Measurements from ENCODE around the gene AP5B1. TPM values are rescaled to one million over a fixed set of nuclear protein-coding genes. Genes with fewer than 3 reads are reported as not detected.

AP5B1 gene, protein sequence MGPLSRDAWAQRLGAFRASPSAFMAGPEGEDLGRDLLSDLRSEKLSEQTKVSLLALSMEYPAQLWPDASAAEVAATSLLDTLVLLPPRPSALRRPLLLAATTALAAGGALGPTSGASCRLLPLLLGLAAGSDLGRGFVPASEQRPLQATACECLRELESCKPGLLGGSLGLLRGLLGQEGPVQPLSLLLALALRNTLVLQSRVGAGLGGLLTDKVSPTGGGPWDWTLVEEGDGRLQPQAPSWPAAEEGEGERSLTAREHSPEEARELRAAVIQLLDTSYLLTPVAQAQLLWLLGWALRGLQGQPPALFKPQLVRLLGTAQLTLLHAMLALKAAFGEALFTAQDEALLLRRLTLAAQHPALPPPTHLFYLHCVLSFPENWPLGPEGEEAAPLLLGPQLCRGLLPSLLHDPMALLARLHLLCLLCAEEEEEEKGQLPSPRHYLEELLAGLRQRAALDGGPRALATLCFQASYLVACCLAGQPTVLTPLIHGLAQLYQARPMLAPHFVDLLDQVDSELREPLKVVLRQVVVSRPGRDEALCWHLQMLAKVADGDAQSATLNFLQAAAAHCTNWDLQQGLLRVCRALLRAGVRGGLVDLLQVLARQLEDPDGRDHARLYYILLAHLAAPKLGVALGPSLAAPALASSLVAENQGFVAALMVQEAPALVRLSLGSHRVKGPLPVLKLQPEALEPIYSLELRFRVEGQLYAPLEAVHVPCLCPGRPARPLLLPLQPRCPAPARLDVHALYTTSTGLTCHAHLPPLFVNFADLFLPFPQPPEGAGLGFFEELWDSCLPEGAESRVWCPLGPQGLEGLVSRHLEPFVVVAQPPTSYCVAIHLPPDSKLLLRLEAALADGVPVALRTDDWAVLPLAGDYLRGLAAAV
- 10 to 100 TPM; 24.9 to 33.7 (median 28.2) TPM for total RNA-seq

- TF ChIP-seq, protein P1, sequence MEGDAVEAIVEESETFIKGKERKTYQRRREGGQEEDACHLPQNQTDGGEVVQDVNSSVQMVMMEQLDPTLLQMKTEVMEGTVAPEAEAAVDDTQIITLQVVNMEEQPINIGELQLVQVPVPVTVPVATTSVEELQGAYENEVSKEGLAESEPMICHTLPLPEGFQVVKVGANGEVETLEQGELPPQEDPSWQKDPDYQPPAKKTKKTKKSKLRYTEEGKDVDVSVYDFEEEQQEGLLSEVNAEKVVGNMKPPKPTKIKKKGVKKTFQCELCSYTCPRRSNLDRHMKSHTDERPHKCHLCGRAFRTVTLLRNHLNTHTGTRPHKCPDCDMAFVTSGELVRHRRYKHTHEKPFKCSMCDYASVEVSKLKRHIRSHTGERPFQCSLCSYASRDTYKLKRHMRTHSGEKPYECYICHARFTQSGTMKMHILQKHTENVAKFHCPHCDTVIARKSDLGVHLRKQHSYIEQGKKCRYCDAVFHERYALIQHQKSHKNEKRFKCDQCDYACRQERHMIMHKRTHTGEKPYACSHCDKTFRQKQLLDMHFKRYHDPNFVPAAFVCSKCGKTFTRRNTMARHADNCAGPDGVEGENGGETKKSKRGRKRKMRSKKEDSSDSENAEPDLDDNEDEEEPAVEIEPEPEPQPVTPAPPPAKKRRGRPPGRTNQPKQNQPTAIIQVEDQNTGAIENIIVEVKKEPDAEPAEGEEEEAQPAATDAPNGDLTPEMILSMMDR (IDR thresholded peaks at IDR 0.05), result no peak
- TF ChIP-seq POLR2AphosphoS5 (IDR thresholded peaks at IDR 0.05) (peak in 2 of 3 donors; percentile 44 to 48), EP300 (IDR thresholded peaks at IDR 0.05; ENCODE audit: low read depth) (no peak)
- 0% methylated on average over 23 of the region's 59 CpGs; no CpG with 5 or more reads in 1 of the 2 donors for WGBS, 2 donors (ENCODE audit: low coverage in 1 of 2)
- in situ Hi-C loops (cut with MboI; ENCODE audit: low pct_ligation_motif_present in 1 of 4, low pct_unique_long_range_greater_than_20kb in 1 of 4, low sequenced_read_pairs in 3 of 4), result no loop called here
- DNase-seq, result peak; percentile 83
- Histone ChIP-seq H3K36me3 (peaks cover 0 to 5% (median 2%) of the 10 kb centered on the region in 4 donors), H3K9me3 (no peaks in the 10 kb centered on the region), H3K27ac (peak within 1 kb of the TSS; percentile 86 to 96 (median 90)), H3K27me3 (peaks cover 5% of the 10 kb centered on the region), H3K4me1 (peaks cover 14 to 22% (median 19%) of the 10 kb centered on the region in 4 donors), H3K4me3 (peak within 1 kb of the TSS; percentile 58 to 97 (median 85))
- intact Hi-C loops (cut with DNase I; ENCODE audit: low total_unique reads), result loop anchor here (5.0 kb wide), 2 partner anchors 37 to 68 kb away; partner anchors contain the start of gene KAT5
These were observed at the start of gene AP5B1 for GRCh38 chr11:65780770-65781151. TSS of gene AP5B1 (minus strand) at chr11:65780976. CDS start at chr11:65780591, 385 bp downstream.

- no peaks in the 10 kb centered on the region for H3K27me3 ChIP-seq
- in situ Hi-C loops (cut with MboI; ENCODE audit: low pct_ligation_motif_present in 1 of 4, low pct_unique_long_range_greater_than_20kb in 1 of 4, low sequenced_read_pairs in 3 of 4), result loop anchor here in 1 of 4 donors (10.0 kb wide), 1 partner anchor 115 kb away; the partner anchor contains the start of gene KAT5
- no peak overlapping the region for H3K4me3 ChIP-seq
- peaks cover 5 to 25% (median 14%) of the 10 kb centered on the region in 4 donors for H3K4me1 ChIP-seq
- H3K36me3 ChIP-seq, result no peaks in the 10 kb centered on the region
- 40 to 77% methylated on average over 1 to 4 of the region's 4 CpGs for WGBS, 2 donors (ENCODE audit: low coverage in 1 of 2)
- H3K27ac ChIP-seq, result no peak overlapping the region
- TF ChIP-seq POLR2AphosphoS5 (IDR thresholded peaks at IDR 0.05) (no peak), EP300 (IDR thresholded peaks at IDR 0.05; ENCODE audit: low read depth) (no peak), POLR2A (IDR thresholded peaks at IDR 0.05) (no peak)
- TF ChIP-seq, protein P1 (IDR thresholded peaks at IDR 0.05), result no peak
- H3K9me3 ChIP-seq, result no peaks in the 10 kb centered on the region
- intact Hi-C loops (cut with DNase I; ENCODE audit: low total_unique reads), result no loop called here
- no peak for DNase-seq
These were observed 48.7 kb upstream of the AP5B1 start for GRCh38 chr11:65829459-65829858.

DNA sequence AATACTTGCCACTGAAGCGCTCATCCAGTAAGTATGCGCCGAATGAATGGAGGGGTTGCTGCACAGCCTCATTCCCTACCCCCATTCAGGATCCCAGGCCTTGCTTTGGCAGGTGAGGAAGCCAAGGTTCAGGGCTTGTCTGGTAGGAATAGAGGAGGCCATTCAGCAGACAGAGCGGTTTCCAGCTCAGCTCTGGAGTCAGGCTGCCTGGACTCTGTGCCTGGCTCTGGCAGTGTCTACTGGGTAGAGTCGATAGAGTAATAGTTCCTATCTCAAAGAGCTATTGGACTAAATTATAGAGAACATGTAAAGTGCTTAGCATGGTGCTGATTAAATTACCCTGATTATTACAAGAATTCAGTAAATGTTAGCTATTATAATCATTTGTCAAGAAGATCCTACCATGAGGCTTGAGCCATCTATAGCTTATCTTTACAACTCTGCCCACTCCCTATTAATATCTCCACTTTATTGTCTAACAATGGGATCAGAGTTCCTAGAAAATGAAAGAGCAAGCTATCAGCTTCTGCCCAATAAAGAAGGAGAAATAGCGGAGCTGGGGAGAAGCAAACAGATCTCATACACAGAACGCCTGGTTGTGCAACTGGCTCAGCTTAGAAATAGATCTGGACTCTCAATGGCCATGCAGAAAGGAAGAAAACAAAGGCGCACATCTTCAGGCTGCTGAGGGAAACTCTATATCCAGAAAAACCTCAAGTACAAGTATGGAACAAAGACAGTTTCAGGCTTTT lies 46.4 kb upstream of the AP5B1 start:
- no peak for DNase-seq
- TF ChIP-seq, protein P1 (IDR thresholded peaks at IDR 0.05), result no peak
- TF ChIP-seq EP300 (IDR thresholded peaks at IDR 0.05; ENCODE audit: low read depth) (no peak), POLR2A (IDR thresholded peaks at IDR 0.05) (no peak), POLR2AphosphoS5 (IDR thresholded peaks at IDR 0.05) (no peak)
- 50 to 64% methylated on average over 5 to 8 of the region's 8 CpGs for WGBS, 2 donors (ENCODE audit: low coverage in 1 of 2)

More for the DNA sequence above, 46.4 kb upstream of the AP5B1 start:
- in situ Hi-C loops (cut with MboI; ENCODE audit: low pct_ligation_motif_present in 1 of 4, low pct_unique_long_range_greater_than_20kb in 1 of 4, low sequenced_read_pairs in 3 of 4), result loop anchor here in 1 of 4 donors (10.0 kb wide), 1 partner anchor 112 kb away; the partner anchor contains the start of gene KAT5
- Histone ChIP-seq H3K36me3 (no peaks in the 10 kb centered on the region), H3K9me3 (no peaks in the 10 kb centered on the region), H3K4me1 (peaks cover 0 to 27% (median 13%) of the 10 kb centered on the region in 4 donors), H3K27me3 (no peaks in the 10 kb centered on the region), H3K27ac (no peak overlapping the region), H3K4me3 (no peak overlapping the region)
- intact Hi-C loops (cut with DNase I; ENCODE audit: low total_unique reads), result no loop called here

Measured in transverse colon (tissue), 4 donors.